Spleen (tissue), 11 donors: Measurements from ENCODE around the gene NOG. TPM values are rescaled to one million over a fixed set of nuclear protein-coding genes. Genes with fewer than 3 reads are reported as not detected.

Source experiments
- DNase-seq: peaks from one replicate; pipeline ENCODE4 v3.0.0-alpha.2; 2020
- H3K27ac ChIP-seq, 8 donors: fragments of 200-600 bp; sonication (generic) in 7 of 8; 1 replicate in 4 of 8; 2 replicates in 4 of 8; pipeline versions ENCODE4 v1.5.0 to v1.8.0; 2016 to 2021; ENCODE audit warnings: inconsistent platforms in 4 of 8, mild to moderate bottlenecking in 4 of 8, moderate library complexity in 1 of 8
- H3K27me3 ChIP-seq, 7 donors: fragments of 200-600 bp; sonication (generic) in 6 of 7; replicated peaks in 1 of 7; 1 replicate in 4 of 7; 2 replicates in 3 of 7; pipeline versions ENCODE4 v1.5.0 to v1.8.0; 2016 to 2021; ENCODE audit warnings: inconsistent platforms in 3 of 7, mild to moderate bottlenecking in 1 of 7
- H3K36me3 ChIP-seq, 6 donors: fragments of 200-600 bp; sonication (generic) in 5 of 6; 1 replicate in 4 of 6; 2 replicates in 2 of 6; pipeline versions ENCODE4 v1.5.0 to v1.8.0; 2016 to 2021; ENCODE audit warnings: inconsistent platforms in 2 of 6
- H3K4me1 ChIP-seq, 6 donors: fragments of 200-600 bp; sonication (generic) in 5 of 6; 1 replicate in 3 of 6; 2 replicates in 3 of 6; pipeline versions ENCODE4 v1.5.0 to v1.8.0; 2016 to 2021; ENCODE audit warnings: inconsistent platforms in 3 of 6
- H3K4me3 ChIP-seq, 8 donors: fragments of 200-600 bp; sonication (generic) in 7 of 8; 1 replicate in 4 of 8; 2 replicates in 4 of 8; pipeline versions ENCODE4 v1.5.0 to v1.8.0; 2016 to 2021; ENCODE audit warnings: inconsistent platforms in 4 of 8, mild to moderate bottlenecking in 4 of 8, moderate library complexity in 2 of 8
- H3K9me3 ChIP-seq, 8 donors: fragments of 200-600 bp; sonication (generic) in 7 of 8; 1 replicate in 4 of 8; 2 replicates in 4 of 8; pipeline versions ENCODE4 v1.5.0 to v1.8.0; 2016 to 2021; ENCODE audit warnings: inconsistent platforms in 4 of 8
- POLR2A ChIP-seq, 3 donors: fragments of 450-650 bp; IDR thresholded peaks; one replicate each; pipeline ENCODE4 v1.5.1; 2017; ENCODE audit warnings: antibody characterized with exemption in 3 of 3, mild to moderate bottlenecking in 1 of 3
- POLR2AphosphoS5 ChIP-seq, 3 donors: sonication (generic); formaldehyde crosslinking; IDR thresholded peaks; one replicate each; pipeline ENCODE4 v1.5.1; 2017; ENCODE audit warnings: antibody characterized with exemption in 3 of 3
- WGBS, 5 donors: extraction: QIAGEN DNeasy Blood & Tissue Kit in 3 of 5; methylation state at CpG; one replicate each; pipeline versions ENCODE4 v1.1.5 to v1.1.7; 2013 to 2018; 5-methylcytosine and 5-hydroxymethylcytosine counted together
- intact Hi-C: fragments of 100-400 bp; cut with DNase I; formaldehyde crosslinking; loops from one replicate; pipeline ENCODE4 v1.15.0; 2023; ENCODE audit warnings: low total_unique reads
- polyA plus RNA-seq, 3 donors: library from polyadenylated mRNA; stranded (reverse); fragments of 200-250 nt; gene quantifications; one replicate each; pipeline ENCODE4 v1.2.1, GENCODE V29; 2013
- total RNA-seq, 7 donors: library from RNA; depleted of rRNA in 3 of 7; stranded (reverse); fragments of >200 nt in 3 of 7; fragmentation: NEBNext Ultra II Directional in 4 of 7; extraction: Animal tissue kit (Norgen Biotek cat#: 25700) in 4 of 7; gene quantifications; one replicate each; pipeline versions ENCODE4 v1.1.0 to v1.2.1, GENCODE V29; 2016 to 2021
- TF ChIP-seq, protein P1 (sequence below), 11 experiments: fragments of 200-600 bp in 7 of 11; fragments of 450-650 bp in 4 of 11; sonication (generic) in 4 of 11; IDR thresholded peaks in 8 of 11; conservative IDR thresholded peaks in 3 of 11; 1 replicate in 7 of 11; 2 replicates in 4 of 11; pipeline versions ENCODE4 v1.4.0 to v1.8.0; 2016 to 2021; ENCODE audit warnings: antibody characterized with exemption in 11 of 11, inconsistent platforms in 4 of 11, mild to moderate bottlenecking in 1 of 11
- donor health status: healthy with polysubstance abuse.
- donor health status: DM: no; HTN: no; CAD: no; lungs with moderate emphysema.
- donor health status: DM: no; HTN: no; CAD: no.
- donor health status: Bipolar disorder and iron deficiency.
- donor health status: healthy.
- donor health status: DM: no; HTN: no; CAD: no.
- donor health status: DM: yes; HTN: yes; CAD: no.

NOG gene
- total and polyA plus RNA-seq, 10 donors, result 0.04 to 1.3 (median 0.54) TPM; not detected in 3

DNA sequence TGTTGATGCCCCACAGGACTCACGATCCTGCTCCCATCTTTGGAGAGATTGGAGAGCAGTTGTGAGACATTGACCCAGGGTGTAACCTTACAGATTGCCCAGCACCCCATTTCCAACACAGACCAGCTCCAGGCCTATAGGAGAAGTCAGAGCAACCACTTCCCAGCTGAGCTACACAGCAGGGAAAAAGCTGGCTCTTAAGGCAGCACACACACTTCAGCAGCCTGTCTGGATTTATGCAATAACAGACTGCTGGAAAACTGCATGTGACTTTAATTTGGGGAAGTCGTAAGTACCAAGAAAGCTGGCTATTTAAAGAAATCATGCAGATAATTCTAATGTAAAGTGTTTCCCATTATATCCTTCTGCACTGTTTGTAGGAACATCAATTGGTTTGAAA, 30.8 kb downstream of the NOG start:
- Histone ChIP-seq H3K36me3 (no peaks in the 10 kb centered on the region), H3K27me3 (peaks cover 0 to 6% (median 0%) of the 10 kb centered on the region in 7 donors), H3K27ac (no peak overlapping the region), H3K4me3 (no peak overlapping the region), H3K9me3 (no peaks in the 10 kb centered on the region), H3K4me1 (no peaks in the 10 kb centered on the region)
- 45 to 67% (median 53%) methylated on average over 2 of the region's 2 CpGs for WGBS, 5 donors
- TF ChIP-seq POLR2A (IDR thresholded peaks at IDR 0.05), result no peak
- TF ChIP-seq POLR2AphosphoS5 (IDR thresholded peaks at IDR 0.05), result no peak
- TF ChIP-seq, protein P1, sequence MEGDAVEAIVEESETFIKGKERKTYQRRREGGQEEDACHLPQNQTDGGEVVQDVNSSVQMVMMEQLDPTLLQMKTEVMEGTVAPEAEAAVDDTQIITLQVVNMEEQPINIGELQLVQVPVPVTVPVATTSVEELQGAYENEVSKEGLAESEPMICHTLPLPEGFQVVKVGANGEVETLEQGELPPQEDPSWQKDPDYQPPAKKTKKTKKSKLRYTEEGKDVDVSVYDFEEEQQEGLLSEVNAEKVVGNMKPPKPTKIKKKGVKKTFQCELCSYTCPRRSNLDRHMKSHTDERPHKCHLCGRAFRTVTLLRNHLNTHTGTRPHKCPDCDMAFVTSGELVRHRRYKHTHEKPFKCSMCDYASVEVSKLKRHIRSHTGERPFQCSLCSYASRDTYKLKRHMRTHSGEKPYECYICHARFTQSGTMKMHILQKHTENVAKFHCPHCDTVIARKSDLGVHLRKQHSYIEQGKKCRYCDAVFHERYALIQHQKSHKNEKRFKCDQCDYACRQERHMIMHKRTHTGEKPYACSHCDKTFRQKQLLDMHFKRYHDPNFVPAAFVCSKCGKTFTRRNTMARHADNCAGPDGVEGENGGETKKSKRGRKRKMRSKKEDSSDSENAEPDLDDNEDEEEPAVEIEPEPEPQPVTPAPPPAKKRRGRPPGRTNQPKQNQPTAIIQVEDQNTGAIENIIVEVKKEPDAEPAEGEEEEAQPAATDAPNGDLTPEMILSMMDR (IDR thresholded peaks at IDR 0.05 in 8 of 11, conservative IDR thresholded peaks at IDR 0.05 in 3 of 11), result no peak
- intact Hi-C loops, result no loop called here
- DNase-seq, result no peak

DNA sequence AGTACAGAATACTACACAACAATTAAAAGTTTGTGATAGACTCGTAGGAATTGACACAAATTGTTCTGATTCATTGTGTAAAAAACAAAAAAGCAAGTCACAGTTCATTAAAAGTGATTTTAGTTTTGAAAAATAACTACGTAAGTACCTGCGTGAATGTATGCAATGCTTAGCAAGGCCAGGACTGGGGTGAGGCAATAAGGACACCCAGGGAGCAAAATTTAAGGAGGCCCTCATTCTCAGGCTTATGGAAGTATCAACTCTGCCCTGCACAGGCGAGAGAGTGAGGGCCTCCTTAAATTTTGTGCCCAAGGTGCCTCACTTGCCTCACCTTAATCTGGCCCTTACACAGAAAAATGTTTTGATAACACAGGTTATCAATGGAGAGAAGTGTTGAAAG, 31.4 kb downstream of the NOG start:
- no peak overlapping the region for H3K4me3 ChIP-seq
- WGBS, 5 donors, result 61 to 84% (median 65%) methylated on average over 4 of the region's 4 CpGs
- DNase-seq, result no peak
- H3K4me1 ChIP-seq, result no peaks in the 10 kb centered on the region
- H3K27ac ChIP-seq, result no peak overlapping the region
- H3K9me3 ChIP-seq, result no peaks in the 10 kb centered on the region
- H3K36me3 ChIP-seq, result no peaks in the 10 kb centered on the region
- intact Hi-C loops, result no loop called here
- TF ChIP-seq POLR2A (IDR thresholded peaks at IDR 0.05) (no peak), POLR2AphosphoS5 (IDR thresholded peaks at IDR 0.05) (no peak)
- TF ChIP-seq, protein P1 (IDR thresholded peaks at IDR 0.05 in 8 of 11, conservative IDR thresholded peaks at IDR 0.05 in 3 of 11), result no peak
- peaks cover 0 to 6% (median 0%) of the 10 kb centered on the region in 7 donors for H3K27me3 ChIP-seq

DNA sequence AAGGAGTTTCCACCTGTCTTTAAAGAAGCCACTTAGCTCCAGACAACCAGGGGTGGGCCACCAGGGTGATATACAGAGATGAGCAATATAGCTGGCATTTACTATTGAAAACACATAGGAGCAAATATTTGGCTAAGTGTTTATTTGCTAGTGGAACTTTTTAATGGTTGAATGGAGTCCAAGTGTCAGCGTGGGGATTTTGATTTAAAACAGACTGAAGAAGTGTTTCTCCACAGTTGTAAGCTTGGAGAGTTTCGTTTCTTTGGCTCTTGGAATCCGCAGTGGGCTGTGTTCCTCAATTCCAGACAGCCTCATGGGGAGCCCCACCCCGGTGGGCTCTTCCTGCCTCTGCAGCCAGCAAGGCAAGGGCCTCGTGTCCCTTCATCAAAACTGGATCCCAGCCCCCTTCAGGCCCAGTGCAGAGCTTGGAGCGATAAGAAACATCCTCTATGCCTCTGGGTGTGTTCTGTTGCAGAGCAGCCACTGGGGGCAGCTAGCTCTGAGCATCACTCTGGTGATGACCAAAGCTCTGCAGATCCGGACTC, 36.1 kb downstream of the NOG start:
- intact Hi-C loops, result no loop called here
- H3K4me1 ChIP-seq, result no peaks in the 10 kb centered on the region
- DNase-seq, result no peak
- peaks cover 0 to 6% (median 0%) of the 10 kb centered on the region in 7 donors for H3K27me3 ChIP-seq
- H3K27ac ChIP-seq, result no peak overlapping the region
- WGBS, 5 donors, result 42 to 48% (median 44%) methylated on average over 7 of the region's 7 CpGs
- H3K4me3 ChIP-seq, result no peak overlapping the region
- no peaks in the 10 kb centered on the region for H3K36me3 ChIP-seq
- TF ChIP-seq POLR2A (IDR thresholded peaks at IDR 0.05), result no peak
- TF ChIP-seq, protein P1 (IDR thresholded peaks at IDR 0.05 in 8 of 11, conservative IDR thresholded peaks at IDR 0.05 in 3 of 11), result peak in 1 of 11 experiments; percentile 25
- H3K9me3 ChIP-seq, result no peaks in the 10 kb centered on the region

DNA sequence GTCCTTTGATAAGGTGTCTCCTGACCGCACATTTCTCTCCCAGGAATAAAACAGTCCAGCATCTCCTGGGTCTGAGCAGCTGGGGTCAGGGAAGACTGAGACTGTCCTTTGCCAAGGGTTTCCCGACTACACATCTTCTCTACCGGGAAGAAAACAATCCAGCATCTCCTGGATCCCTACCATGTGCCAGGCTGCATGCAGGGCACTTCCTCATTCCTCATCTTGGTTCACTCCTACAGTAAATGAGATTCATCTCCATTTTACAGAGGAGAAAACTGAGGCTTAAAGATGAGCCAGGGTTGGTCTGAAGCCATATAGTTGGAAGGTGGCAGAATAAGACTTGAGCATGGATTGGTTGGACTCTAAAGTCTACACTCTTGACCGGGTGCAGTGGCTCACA, 36.7 kb downstream of the NOG start:
- H3K36me3 ChIP-seq, result no peaks in the 10 kb centered on the region
- intact Hi-C loops, result no loop called here
- WGBS, 5 donors, result 78 to 83% (median 82%) methylated on average over 4 of the region's 4 CpGs

More for the DNA sequence above, 36.7 kb downstream of the NOG start:
- TF ChIP-seq POLR2AphosphoS5 (IDR thresholded peaks at IDR 0.05) (no peak), POLR2A (IDR thresholded peaks at IDR 0.05) (no peak)
- TF ChIP-seq, protein P1 (IDR thresholded peaks at IDR 0.05 in 8 of 11, conservative IDR thresholded peaks at IDR 0.05 in 3 of 11), result no peak
- Histone ChIP-seq H3K9me3 (no peaks in the 10 kb centered on the region), H3K27ac (no peak overlapping the region), H3K4me3 (no peak overlapping the region), H3K27me3 (peaks cover 0 to 6% (median 0%) of the 10 kb centered on the region in 7 donors), H3K4me1 (no peaks in the 10 kb centered on the region)
- DNase-seq, result no peak
